Activated CD4-positive, alpha-beta T cell treated with anti-CD3 and anti-CD28 coated beads, Interleukin-2, Interleukin-4, amounts not matched to agents 100 ng/mL and 50 ng/mL, durations not matched to agents 16 hours and 8 hours (primary cell): Measurements from ENCODE around the gene IL16.

Experiments
- DNase-seq: peaks from one replicate; pipeline ENCODE4 v3.0.0-alpha.2; 2020; ENCODE audit warnings: low spot score

Gene IL16

GRCh38 chr15:81257435-81257834 is 60.8 kb downstream of the IL16 start:
- no peak for DNase-seq

GRCh38 chr15:81258455-81258854 is 61.8 kb downstream of the IL16 start:
- no peak for DNase-seq

- no peak for DNase-seq
These were observed 63.1 kb downstream of the IL16 start for GRCh38 chr15:81259760-81260298.

- DNase-seq = no peak
These were observed 64.6 kb downstream of the IL16 start for GRCh38 chr15:81261172-81261811.

- DNase-seq = no peak
These were observed 66.8 kb downstream of the IL16 start for GRCh38 chr15:81263477-81263876.

- DNase-seq = no peak
These were observed 67.6 kb downstream of the IL16 start for GRCh38 chr15:81264072-81264857.

GRCh38 chr15:81265256-81265943 is 68.7 kb downstream of the IL16 start:
- DNase-seq = no peak

- DNase-seq = peak; percentile 88
These were observed 69.5 kb downstream of the IL16 start for GRCh38 chr15:81265944-81266775.

- no peak for DNase-seq
These were observed 71.7 kb downstream of the IL16 start for GRCh38 chr15:81268340-81268739.

- DNase-seq = no peak
These were observed 72.4 kb downstream of the IL16 start for GRCh38 chr15:81268881-81269601.

- DNase-seq = no peak
These were observed 73.5 kb downstream of the IL16 start for GRCh38 chr15:81270188-81270587.

- DNase-seq = no peak
These were observed 74.3 kb downstream of the IL16 start for GRCh38 chr15:81270781-81271491.

- no peak for DNase-seq
These were observed 75.3 kb downstream of the IL16 start for GRCh38 chr15:81271761-81272644.

- no peak for DNase-seq
These were observed 76.5 kb downstream of the IL16 start for GRCh38 chr15:81273200-81273599.

- DNase-seq = no peak
These were observed 77.2 kb downstream of the IL16 start for GRCh38 chr15:81273855-81274254.

- DNase-seq = no peak
These were observed 77.6 kb downstream of the IL16 start for GRCh38 chr15:81274255-81274654.

GRCh38 chr15:81274931-81275707 is 78.4 kb downstream of the IL16 start:
- peak; percentile 88 for DNase-seq

GRCh38 chr15:81275711-81276392 is 79.2 kb downstream of the IL16 start:
- no peak for DNase-seq
